Ovary (tissue), 3 donors: ENCODE measurements around the gene TOP3B.

ENCODE experiments used
- CTCF ChIP-seq, 3 donors: fragments of 450-650 bp in 2 of 3; fragments of 200-600 bp in 1 of 3; IDR thresholded peaks; one replicate each; pipeline versions ENCODE4 v1.5.1 to v1.8.0; 2016 to 2022; ENCODE audit warnings: antibody characterized with exemption in 3 of 3, mild to moderate bottlenecking in 1 of 3
- EP300 ChIP-seq: sonication (generic); formaldehyde crosslinking; IDR thresholded peaks from one replicate; pipeline ENCODE4 v1.6.1; 2017; ENCODE audit warnings: antibody characterized with exemption
- POLR2A ChIP-seq: fragments of 450-650 bp; IDR thresholded peaks from one replicate; pipeline ENCODE4 v1.6.1; 2017; ENCODE audit warnings: antibody characterized with exemption, mild to moderate bottlenecking, moderate library complexity
- donor health status: DM: no; HTN: no; CAD: no.

DNA sequence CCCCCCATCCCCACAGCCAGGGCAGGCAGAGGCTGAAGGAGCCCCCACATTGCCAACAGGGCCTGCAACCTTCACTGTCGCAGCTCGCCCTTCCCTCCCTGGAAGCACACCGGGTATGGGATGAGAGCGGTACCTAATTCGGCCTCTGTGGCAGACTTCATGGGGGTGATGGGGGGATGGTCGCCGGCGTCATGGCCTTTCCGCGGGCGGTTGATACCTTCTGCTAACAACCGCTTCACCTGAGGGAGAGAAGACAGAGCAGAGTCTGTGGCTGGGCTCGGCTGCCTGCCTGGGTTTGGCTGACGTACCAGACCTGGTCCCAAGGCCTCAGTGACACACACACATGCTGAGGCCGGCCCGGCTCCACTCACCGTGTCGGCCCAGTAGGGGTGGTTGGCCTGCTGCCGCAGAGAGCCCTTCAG lies 18.8 kb downstream of the TOP3B start:
- TF ChIP-seq POLR2A (no peak), CTCF (IDR thresholded peaks at IDR 0.05) (no peak), EP300 (no peak)
